SK-N-SH (cell line): ENCODE measurements around the gene UTP14C. TPM values are rescaled to one million over a fixed set of nuclear protein-coding genes. Genes with fewer than 3 reads are reported as not detected.
A peak's percentile ranks its signal among the peaks of the same experiment; 100 is the strongest.

Source experiments
- CTCF ChIA-PET: fragments of 300-600, 350-600 bp; formaldehyde crosslinking; extraction: SDS; loops from one replicate; lab custom pipeline; 2021; lab: Yijun Ruan, JAX
- POLR2A ChIA-PET: fragments of 350-600 bp; sonication (Branson Sonifier 250); formaldehyde crosslinking; extraction: SDS; loops from one replicate; lab custom pipeline; 2020; ENCODE audit warnings: antibody characterized with exemption, inconsistent platforms; lab: Yijun Ruan, JAX
- DNase-seq: peaks from one replicate; pipeline ENCODE4 v3.0.0; 2012
- H2AFZ ChIP-seq: fragments of 200-600 bp; sonication (generic); 2 replicates; pipeline ENCODE4 v1.8.1; 2016; ENCODE audit warnings: antibody characterized with exemption, mild to moderate bottlenecking, low read depth
- H3F3A ChIP-seq: fragments of 200-600 bp; sonication (generic); replicated peaks from 2 replicates; pipeline ENCODE3; 2016; ENCODE audit warnings: antibody characterized with exemption, mild to moderate bottlenecking; ENCODE audit not compliant: insufficient read depth
- H3K27ac ChIP-seq, 2 experiments: fragments of 200-500 bp in 1 of 2; fragments of 200-600 bp in 1 of 2; sonication (Bioruptor generic) in 1 of 2; sonication (generic), shearing (Covaris generic) in 1 of 2; 2 replicates each; pipeline versions ENCODE4 v1.5.1 to v1.6.1; 2014 to 2016; ENCODE audit warnings: low read depth in 2 of 2, inconsistent platforms in 1 of 2, low read length in 1 of 2, mild to moderate bottlenecking in 1 of 2, mixed read lengths in 1 of 2
- H3K27me3 ChIP-seq: fragments of 200-600 bp; sonication (generic), shearing (Covaris generic); 2 replicates; pipeline ENCODE4 v1.6.1; 2016; ENCODE audit warnings: mixed run types; ENCODE audit not compliant: insufficient read depth
- H3K36me3 ChIP-seq, 2 experiments: fragments of 200-500 bp in 1 of 2; fragments of 200-600 bp in 1 of 2; sonication (Bioruptor generic) in 1 of 2; sonication (generic) in 1 of 2; replicated peaks in 1 of 2; 2 replicates each; pipeline versions ENCODE3 to v1.5.1; 2014 to 2016; ENCODE audit warnings: low read length in 1 of 2, mild to moderate bottlenecking in 1 of 2; ENCODE audit not compliant: insufficient read depth in 2 of 2, control insufficient read depth in 1 of 2
- H3K4me1 ChIP-seq, 2 experiments: fragments of 200-500 bp in 1 of 2; fragments of 200-600 bp in 1 of 2; sonication (Bioruptor generic) in 1 of 2; sonication (generic), shearing (Covaris generic) in 1 of 2; 2 replicates each; pipeline versions ENCODE4 v1.5.1 to v1.6.1; 2014 to 2016; ENCODE audit warnings: low read depth in 1 of 2, low read length in 1 of 2, mixed run types in 1 of 2; ENCODE audit not compliant: insufficient read depth in 2 of 2, control insufficient read depth in 1 of 2
- H3K4me2 ChIP-seq: fragments of 200-600 bp; sonication (generic), shearing (Covaris generic); 2 replicates; pipeline ENCODE4 v1.6.1; 2017; ENCODE audit warnings: mixed run types
- H3K4me3 ChIP-seq, 2 experiments: fragments of 200-500 bp in 1 of 2; fragments of 200-600 bp in 1 of 2; sonication (Bioruptor generic) in 1 of 2; sonication (generic), shearing (Covaris generic) in 1 of 2; 2 replicates each; pipeline versions ENCODE4 v1.5.1 to v1.8.1; 2014 to 2016; ENCODE audit warnings: low read depth in 2 of 2, inconsistent platforms in 1 of 2, low read length in 1 of 2, mild to moderate bottlenecking in 1 of 2, mixed read lengths in 1 of 2, moderate library complexity in 1 of 2
- H3K79me2 ChIP-seq: fragments of 200-600 bp; sonication (generic); 2 replicates; pipeline ENCODE4 v1.8.1; 2017; ENCODE audit warnings: mild to moderate bottlenecking; ENCODE audit not compliant: insufficient read depth
- H3K9ac ChIP-seq: fragments of 200-600 bp; sonication (generic); 2 replicates; pipeline ENCODE4 v1.6.1; 2017; ENCODE audit warnings: mixed run types
- H3K9me2 ChIP-seq: fragments of 200-600 bp; sonication (generic); 2 replicates; pipeline ENCODE4 v1.6.1; 2017; ENCODE audit warnings: mixed run types
- H3K9me3 ChIP-seq: fragments of 200-600 bp; sonication (generic); 2 replicates; pipeline ENCODE4 v1.6.1; 2017; ENCODE audit warnings: mixed run types, mild to moderate bottlenecking, moderate library complexity
- H4K20me1 ChIP-seq: fragments of 200-600 bp; sonication (generic); 2 replicates; pipeline ENCODE4 v1.6.1; 2017; ENCODE audit warnings: mild to moderate bottlenecking, mixed run types; ENCODE audit not compliant: insufficient read depth
- FOSL2 ChIP-seq: IDR thresholded peaks from 2 replicates; pipeline ENCODE4 v1.4.0; 2012; ENCODE audit warnings: low read depth, mild to moderate bottlenecking, moderate library complexity, borderline replicate concordance
- FOXJ3 ChIP-seq: sonication (generic); formaldehyde crosslinking; IDR thresholded peaks from 2 replicates; pipeline ENCODE4 v1.5.1; 2020; ENCODE audit warnings: mild to moderate bottlenecking, missing genetic modification reagents
- MEF2A ChIP-seq: IDR thresholded peaks from 2 replicates; pipeline ENCODE4 v1.4.0; 2012; ENCODE audit warnings: low read depth, borderline replicate concordance
- NRF1 ChIP-seq: IDR thresholded peaks from 2 replicates; pipeline ENCODE4 v1.6.1; 2012; ENCODE audit warnings: low read depth, mild to moderate bottlenecking, low read length
- RCOR1 ChIP-seq: fragments of 150-350 bp; IDR thresholded peaks from 2 replicates; pipeline ENCODE4 v1.6.1; 2017; ENCODE audit warnings: antibody characterized with exemption, low read length
- REST ChIP-seq: IDR thresholded peaks from 2 replicates; pipeline ENCODE4 v1.6.1; 2012; ENCODE audit warnings: mild to moderate bottlenecking, low read depth, low read length, moderate library complexity
- RFX5 ChIP-seq: IDR thresholded peaks from 2 replicates; pipeline ENCODE4 v1.6.1; 2012; ENCODE audit warnings: mild to moderate bottlenecking, improper control_type of control experiment, low read length
- RXRA ChIP-seq: IDR thresholded peaks from 2 replicates; pipeline ENCODE4 v1.4.0; 2012; ENCODE audit warnings: low read depth, mild to moderate bottlenecking, borderline replicate concordance
- SIN3A ChIP-seq: IDR thresholded peaks from 2 replicates; pipeline ENCODE4 v1.6.1; 2012; ENCODE audit warnings: low read depth, mild to moderate bottlenecking, low read length, moderate library complexity, borderline replicate concordance
- TAF1 ChIP-seq: IDR thresholded peaks from 2 replicates; pipeline ENCODE4 v1.6.1; 2012; ENCODE audit warnings: low read depth, mild to moderate bottlenecking, low read length, moderate library complexity, borderline replicate concordance
- TEAD4 ChIP-seq: IDR thresholded peaks from 2 replicates; pipeline ENCODE4 v1.4.0; 2012; ENCODE audit warnings: mild to moderate bottlenecking, borderline replicate concordance; ENCODE audit not compliant: insufficient read depth
- WGBS: methylation state at CpG from one replicate; pipeline ENCODE4 v1.1.6; 2017; ENCODE audit warnings: low lambda C conversion rate; 5-methylcytosine and 5-hydroxymethylcytosine counted together
- polyA plus RNA-seq, 3 experiments: library from polyadenylated mRNA; depleted of rRNA; stranded (reverse); fragments of >200 nt; gene quantifications; 2 replicates each; pipeline ENCODE4 v1.2.3, GENCODE V29; 2012
- TF ChIP-seq, protein P1 (sequence below): IDR thresholded peaks from 2 replicates; pipeline ENCODE4 v1.4.0; 2012; ENCODE audit warnings: low read depth
- TF ChIP-seq, protein P2 (sequence below): IDR thresholded peaks from 2 replicates; pipeline ENCODE4 v1.4.0; 2012; ENCODE audit warnings: low read depth, borderline replicate concordance
- TF ChIP-seq, protein P3 (sequence below): IDR thresholded peaks from 2 replicates; pipeline ENCODE4 v1.4.0; 2012; ENCODE audit warnings: low read depth, borderline replicate concordance
- TF ChIP-seq, protein P4 (sequence below): fragments of 150-350 bp; IDR thresholded peaks from 2 replicates; pipeline ENCODE4 v1.6.1; 2016; ENCODE audit warnings: mild to moderate bottlenecking, low read depth, low read length
- TF ChIP-seq, protein P5 (sequence below): IDR thresholded peaks from 2 replicates; pipeline ENCODE4; 2012

The UTP14C gene
- polyA plus RNA-seq, 1 of the 3 experiments (the other 2 are of a cell fraction), result 5.1 TPM

DNA sequence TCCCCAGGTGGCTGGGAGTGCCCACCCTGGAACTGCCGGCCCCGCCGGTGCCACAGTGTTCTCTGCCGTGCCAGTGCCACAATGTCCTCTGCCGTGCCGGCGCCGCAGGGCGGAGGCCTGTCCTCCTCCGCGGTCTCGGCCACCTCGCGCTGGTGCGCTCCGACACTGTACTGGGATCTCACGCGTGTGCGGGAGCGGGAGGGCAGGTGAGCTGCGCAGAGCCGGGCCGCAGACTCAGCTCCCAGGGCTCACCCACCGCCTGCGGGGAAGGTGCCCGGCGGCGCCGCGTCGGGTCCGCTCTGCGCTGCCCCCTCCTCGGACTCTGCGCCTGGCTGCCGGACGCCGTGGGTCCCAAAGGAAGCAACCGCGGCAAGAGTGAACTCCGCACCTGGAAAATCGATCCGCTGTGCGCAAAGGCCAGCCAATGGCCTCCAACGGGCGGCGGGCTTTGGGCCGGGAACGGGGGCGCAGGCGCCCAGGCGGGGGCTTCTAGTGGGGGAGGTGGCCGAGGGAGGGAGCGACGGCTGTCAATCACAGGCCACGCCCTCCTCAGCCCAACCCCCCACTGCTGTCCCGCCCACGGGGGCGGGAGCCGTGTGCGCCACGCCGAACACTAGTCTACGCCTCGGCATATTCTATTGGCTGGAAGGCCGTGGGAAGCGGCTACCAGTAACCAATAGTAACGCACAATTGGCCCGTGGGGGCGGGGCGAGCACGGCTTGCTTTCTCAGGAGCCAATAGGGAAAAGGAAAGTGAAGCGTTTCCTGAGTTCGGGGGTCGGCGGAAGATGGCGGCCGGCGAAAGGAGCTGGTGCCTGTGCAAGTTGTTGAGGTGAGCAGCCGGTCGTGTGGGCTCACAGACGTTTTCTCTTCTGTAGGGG lies 12.6 kb upstream of the UTP14C start, which contains the start of gene ALG11 (continued):
- TF ChIP-seq, protein P1, sequence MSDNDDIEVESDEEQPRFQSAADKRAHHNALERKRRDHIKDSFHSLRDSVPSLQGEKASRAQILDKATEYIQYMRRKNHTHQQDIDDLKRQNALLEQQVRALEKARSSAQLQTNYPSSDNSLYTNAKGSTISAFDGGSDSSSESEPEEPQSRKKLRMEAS, result peak; percentile 33; the same call in 1 of the 2 replicates
- TF ChIP-seq TAF1 (peak; percentile 75; the same call in 1 of the 2 replicates), MEF2A (no peak), FOXJ3 (CRISPR knock-in tag) (no peak)
- TF ChIP-seq, protein P2, sequence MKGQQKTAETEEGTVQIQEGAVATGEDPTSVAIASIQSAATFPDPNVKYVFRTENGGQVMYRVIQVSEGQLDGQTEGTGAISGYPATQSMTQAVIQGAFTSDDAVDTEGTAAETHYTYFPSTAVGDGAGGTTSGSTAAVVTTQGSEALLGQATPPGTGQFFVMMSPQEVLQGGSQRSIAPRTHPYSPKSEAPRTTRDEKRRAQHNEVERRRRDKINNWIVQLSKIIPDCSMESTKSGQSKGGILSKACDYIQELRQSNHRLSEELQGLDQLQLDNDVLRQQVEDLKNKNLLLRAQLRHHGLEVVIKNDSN, result 0 out of 2 replicates have a peak, but pooled peaks have one; percentile 5
- TF ChIP-seq, protein P3, sequence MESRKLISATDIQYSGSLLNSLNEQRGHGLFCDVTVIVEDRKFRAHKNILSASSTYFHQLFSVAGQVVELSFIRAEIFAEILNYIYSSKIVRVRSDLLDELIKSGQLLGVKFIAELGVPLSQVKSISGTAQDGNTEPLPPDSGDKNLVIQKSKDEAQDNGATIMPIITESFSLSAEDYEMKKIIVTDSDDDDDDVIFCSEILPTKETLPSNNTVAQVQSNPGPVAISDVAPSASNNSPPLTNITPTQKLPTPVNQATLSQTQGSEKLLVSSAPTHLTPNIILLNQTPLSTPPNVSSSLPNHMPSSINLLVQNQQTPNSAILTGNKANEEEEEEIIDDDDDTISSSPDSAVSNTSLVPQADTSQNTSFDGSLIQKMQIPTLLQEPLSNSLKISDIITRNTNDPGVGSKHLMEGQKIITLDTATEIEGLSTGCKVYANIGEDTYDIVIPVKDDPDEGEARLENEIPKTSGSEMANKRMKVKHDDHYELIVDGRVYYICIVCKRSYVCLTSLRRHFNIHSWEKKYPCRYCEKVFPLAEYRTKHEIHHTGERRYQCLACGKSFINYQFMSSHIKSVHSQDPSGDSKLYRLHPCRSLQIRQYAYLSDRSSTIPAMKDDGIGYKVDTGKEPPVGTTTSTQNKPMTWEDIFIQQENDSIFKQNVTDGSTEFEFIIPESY, result no peak
- TF ChIP-seq, protein P4, sequence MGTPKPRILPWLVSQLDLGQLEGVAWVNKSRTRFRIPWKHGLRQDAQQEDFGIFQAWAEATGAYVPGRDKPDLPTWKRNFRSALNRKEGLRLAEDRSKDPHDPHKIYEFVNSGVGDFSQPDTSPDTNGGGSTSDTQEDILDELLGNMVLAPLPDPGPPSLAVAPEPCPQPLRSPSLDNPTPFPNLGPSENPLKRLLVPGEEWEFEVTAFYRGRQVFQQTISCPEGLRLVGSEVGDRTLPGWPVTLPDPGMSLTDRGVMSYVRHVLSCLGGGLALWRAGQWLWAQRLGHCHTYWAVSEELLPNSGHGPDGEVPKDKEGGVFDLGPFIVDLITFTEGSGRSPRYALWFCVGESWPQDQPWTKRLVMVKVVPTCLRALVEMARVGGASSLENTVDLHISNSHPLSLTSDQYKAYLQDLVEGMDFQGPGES, result peak; percentile 76

GRCh38 chr13:52012512-52012836 lies 12.0 kb upstream of the UTP14C start:
- no peaks in the 10 kb centered on the region for H3K9me3 ChIP-seq
- no peaks in the 10 kb centered on the region for H3F3A ChIP-seq
- peak overlapping the region; percentile 91 for H3K9ac ChIP-seq
- H3K36me3 ChIP-seq, result peaks cover 0 to 16% of the 10 kb centered on the region in 2 experiments
- ChIA-PET POLR2A (interaction anchor here (1.5 kb wide), 1 partner anchor 182 kb away, joined by 4 read pairs; no protein-coding TSS in a partner anchor), CTCF (interaction anchor here (1.6 to 1.8 kb wide), 2 partner anchors 115 to 438 kb away, joined by 5 to 6 read pairs; no protein-coding TSS in a partner anchor)
- H3K4me3 ChIP-seq, result peak overlapping the region; percentile 98
- WGBS, result 3% methylated on average over 8 of the region's 8 CpGs
- peaks cover 7 to 12% of the 10 kb centered on the region in 2 experiments; a peak in 3 of 4 replicates for H3K4me1 ChIP-seq
- H3K4me2 ChIP-seq, result peak overlapping the region; percentile 73
- H2AFZ ChIP-seq, result peak overlapping the region; percentile 90
- H3K27me3 ChIP-seq, result no peaks in the 10 kb centered on the region
- H3K9me2 ChIP-seq, result no peaks in the 10 kb centered on the region
- no peaks in the 10 kb centered on the region for H4K20me1 ChIP-seq
- DNase-seq, result no peak
- H3K27ac ChIP-seq, result peak overlapping the region; percentile 67 to 72
- peaks cover 60% of the 10 kb centered on the region for H3K79me2 ChIP-seq
- no peak for TF ChIP-seq REST
- TF ChIP-seq FOSL2, result no peak
- TF ChIP-seq RXRA, result no peak
- TF ChIP-seq RCOR1, result no peak
- TF ChIP-seq NRF1, result no peak
- no peak for TF ChIP-seq MEF2A
- TF ChIP-seq, protein P5, sequence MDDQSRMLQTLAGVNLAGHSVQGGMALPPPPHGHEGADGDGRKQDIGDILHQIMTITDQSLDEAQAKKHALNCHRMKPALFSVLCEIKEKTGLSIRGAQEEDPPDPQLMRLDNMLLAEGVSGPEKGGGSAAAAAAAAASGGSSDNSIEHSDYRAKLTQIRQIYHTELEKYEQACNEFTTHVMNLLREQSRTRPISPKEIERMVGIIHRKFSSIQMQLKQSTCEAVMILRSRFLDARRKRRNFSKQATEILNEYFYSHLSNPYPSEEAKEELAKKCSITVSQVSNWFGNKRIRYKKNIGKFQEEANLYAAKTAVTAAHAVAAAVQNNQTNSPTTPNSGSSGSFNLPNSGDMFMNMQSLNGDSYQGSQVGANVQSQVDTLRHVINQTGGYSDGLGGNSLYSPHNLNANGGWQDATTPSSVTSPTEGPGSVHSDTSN, result no peak
- TF ChIP-seq SIN3A, result no peak
- no peak for TF ChIP-seq TEAD4
- TF ChIP-seq, protein P3, result no peak
- TF ChIP-seq RFX5, result no peak
